MM.1S (cell line): Measurements from ENCODE around the gene MAPRE3.

Experiments used
- DNase-seq: peaks from one replicate; pipeline ENCODE4 v3.0.0-alpha.2; 2015
- H2AFZ ChIP-seq: fragments of 300-600 bp; sonication (generic); 2 replicates; pipeline ENCODE4 v1.6.0; 2016; ENCODE audit warnings: antibody characterized with exemption, low read length
- H3F3A ChIP-seq: fragments of 300-600 bp; sonication (generic); 2 replicates; pipeline ENCODE4 v1.6.1; 2016; ENCODE audit warnings: mild to moderate bottlenecking, antibody characterized with exemption, low read length, moderate library complexity, mixed read lengths; ENCODE audit not compliant: insufficient read depth
- H3K27ac ChIP-seq: fragments of 300-600 bp; sonication (generic); 2 replicates; pipeline ENCODE4 v1.5.1; 2016; ENCODE audit warnings: mild to moderate bottlenecking, low read length
- H3K27me3 ChIP-seq: fragments of 300-600 bp; sonication (generic); replicated peaks from 2 replicates; pipeline ENCODE4 v1.6.0; 2016; ENCODE audit warnings: low read length; ENCODE audit not compliant: insufficient read depth
- H3K36me3 ChIP-seq: fragments of 300-600 bp; sonication (generic); replicated peaks from 2 replicates; pipeline ENCODE4 v1.6.1; 2016; ENCODE audit warnings: mild to moderate bottlenecking, low read length, mixed read lengths; ENCODE audit not compliant: insufficient read depth
- H3K4me1 ChIP-seq: fragments of 300-600 bp; sonication (generic); 2 replicates; pipeline ENCODE4 v1.6.1; 2016; ENCODE audit warnings: low read length, mixed read lengths
- H3K4me2 ChIP-seq: fragments of 300-600 bp; sonication (generic); 2 replicates; pipeline ENCODE4 v1.6.0; 2016; ENCODE audit warnings: low read depth, low read length
- H3K4me3 ChIP-seq: fragments of 300-600 bp; sonication (generic); 2 replicates; pipeline ENCODE4 v1.5.1; 2016; ENCODE audit warnings: low read length, mixed read lengths
- H3K79me2 ChIP-seq: fragments of 300-600 bp; sonication (generic); 2 replicates; pipeline ENCODE4 v1.6.1; 2016; ENCODE audit warnings: mixed run types, low read length, mixed read lengths
- H3K9ac ChIP-seq: fragments of 300-600 bp; sonication (generic); 2 replicates; pipeline ENCODE4 v1.6.1; 2016; ENCODE audit warnings: low read length, mixed read lengths
- H3K9me2 ChIP-seq: fragments of 300-600 bp; sonication (generic); replicated peaks from 2 replicates; pipeline ENCODE4 v1.6.1; 2016; ENCODE audit warnings: mild to moderate bottlenecking, low read length, mixed read lengths; ENCODE audit not compliant: insufficient read depth
- H3K9me3 ChIP-seq: fragments of 300-600 bp; sonication (generic); replicated peaks from 2 replicates; pipeline ENCODE4 v1.6.1; 2016; ENCODE audit warnings: mild to moderate bottlenecking, low read length, mixed read lengths; ENCODE audit not compliant: insufficient read depth
- H4K20me1 ChIP-seq: fragments of 300-600 bp; sonication (generic); 2 replicates; pipeline ENCODE4 v1.6.1; 2016; ENCODE audit warnings: mild to moderate bottlenecking, low read length, moderate library complexity, mixed read lengths; ENCODE audit not compliant: insufficient read depth
- CTCF ChIP-seq: fragments of 300-600 bp; sonication (generic); IDR thresholded peaks from 2 replicates; pipeline ENCODE4 v1.5.1; 2016; ENCODE audit warnings: antibody characterized with exemption, low read length, mixed read lengths
- EZH2 ChIP-seq: fragments of 300-600 bp; sonication (generic); optimal IDR thresholded peaks from 2 replicates; pipeline ENCODE3; 2017; ENCODE audit warnings: low read depth, mild to moderate bottlenecking, antibody characterized with exemption, low read length, mixed read lengths
- EZH2phosphoT487 ChIP-seq: fragments of 300-600 bp; sonication (generic); IDR thresholded peaks from 2 replicates; pipeline ENCODE4 v1.6.1; 2018; ENCODE audit warnings: antibody characterized with exemption, low read length

Gene MAPRE3

GRCh38 chr2:26950246-26950645 lies 20.2 kb upstream of the MAPRE3 start:
- DNase-seq: no peak
- H4K20me1 ChIP-seq: no peaks in the 10 kb centered on the region
- H3K27ac ChIP-seq: no peak overlapping the region
- H3K36me3 ChIP-seq: no peaks in the 10 kb centered on the region
- no peaks in the 10 kb centered on the region for H3K4me1 ChIP-seq
- TF ChIP-seq EZH2phosphoT487: no peak
- TF ChIP-seq CTCF: no peak
- TF ChIP-seq EZH2: no peak
- H3K27me3 ChIP-seq: peaks cover 51% of the 10 kb centered on the region
- no peak overlapping the region for H2AFZ ChIP-seq
- no peak overlapping the region for H3K4me2 ChIP-seq
- no peak overlapping the region for H3K9ac ChIP-seq
- H3K4me3 ChIP-seq: no peak overlapping the region
- no peaks in the 10 kb centered on the region for H3F3A ChIP-seq
- no peaks in the 10 kb centered on the region for H3K9me2 ChIP-seq
- no peaks in the 10 kb centered on the region for H3K9me3 ChIP-seq
- H3K79me2 ChIP-seq: no peaks in the 10 kb centered on the region

- Histone ChIP-seq H3K4me2 (no peak overlapping the region), H3K27me3 (peaks cover 46% of the 10 kb centered on the region), H3K4me1 (no peaks in the 10 kb centered on the region), H3K9me2 (no peaks in the 10 kb centered on the region), H3K4me3 (no peak overlapping the region), H3K36me3 (no peaks in the 10 kb centered on the region), H2AFZ (no peak overlapping the region), H3K9ac (no peak overlapping the region), H4K20me1 (no peaks in the 10 kb centered on the region), H3K79me2 (no peaks in the 10 kb centered on the region), H3K9me3 (no peaks in the 10 kb centered on the region), H3K27ac (no peak overlapping the region), H3F3A (no peaks in the 10 kb centered on the region)
- TF ChIP-seq CTCF: no peak
- no peak for TF ChIP-seq EZH2
- TF ChIP-seq EZH2phosphoT487: no peak
- no peak for DNase-seq
Measured at GRCh38 chr2:26951236-26951635, 19.2 kb upstream of the MAPRE3 start.

GRCh38 chr2:26952374-26952773 lies 18.1 kb upstream of the MAPRE3 start:
- no peak for DNase-seq
- TF ChIP-seq CTCF: no peak
- Histone ChIP-seq H3K27me3 (peaks cover 35% of the 10 kb centered on the region), H3K79me2 (no peaks in the 10 kb centered on the region), H2AFZ (no peak overlapping the region), H3F3A (no peaks in the 10 kb centered on the region), H3K9ac (no peak overlapping the region), H3K4me3 (no peak overlapping the region), H3K9me3 (no peaks in the 10 kb centered on the region), H3K9me2 (no peaks in the 10 kb centered on the region), H4K20me1 (no peaks in the 10 kb centered on the region), H3K36me3 (no peaks in the 10 kb centered on the region), H3K27ac (no peak overlapping the region), H3K4me2 (no peak overlapping the region), H3K4me1 (no peaks in the 10 kb centered on the region)
